Uterus (tissue), 2 donors: ENCODE measurements around the gene TMEM258.

Experiments used
- POLR2A ChIP-seq, 2 donors: fragments of 450-650 bp; IDR thresholded peaks; one replicate each; pipeline ENCODE4 v1.6.1; 2016; ENCODE audit warnings: antibody characterized with exemption in 2 of 2, mild to moderate bottlenecking in 1 of 2, moderate library complexity in 1 of 2
- TF ChIP-seq, protein P1 (sequence below), 4 experiments: fragments of 200-600 bp in 2 of 4; fragments of 450-650 bp in 2 of 4; sonication (generic) in 2 of 4; IDR thresholded peaks; one replicate each; pipeline ENCODE4 v1.5.1; 2016 to 2019; ENCODE audit warnings: antibody characterized with exemption in 4 of 4, mild to moderate bottlenecking in 2 of 4, moderate library complexity in 1 of 4

DNA sequence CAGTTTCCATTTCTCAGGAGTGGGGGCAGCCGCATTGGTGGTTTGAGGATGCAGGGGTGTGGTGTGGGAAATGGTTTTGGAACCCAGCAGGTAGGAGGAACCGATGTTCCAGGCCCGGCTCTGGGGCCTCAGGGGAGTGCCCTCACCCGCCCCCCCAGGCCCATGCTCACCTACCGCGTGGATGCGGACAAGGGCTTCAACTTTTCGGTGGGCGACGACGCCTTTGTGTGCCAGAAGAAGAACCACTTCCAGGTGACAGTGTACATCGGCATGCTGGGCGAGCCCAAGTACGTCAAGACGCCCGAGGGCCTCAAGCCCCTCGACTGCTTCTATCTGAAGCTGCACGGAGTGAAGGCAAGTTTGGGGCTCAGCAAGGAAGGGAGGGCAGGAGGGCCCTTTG lies 18.6 kb downstream of the TMEM258 start:
- no peak for TF ChIP-seq POLR2A (IDR thresholded peaks at IDR 0.05)
- TF ChIP-seq, protein P1, sequence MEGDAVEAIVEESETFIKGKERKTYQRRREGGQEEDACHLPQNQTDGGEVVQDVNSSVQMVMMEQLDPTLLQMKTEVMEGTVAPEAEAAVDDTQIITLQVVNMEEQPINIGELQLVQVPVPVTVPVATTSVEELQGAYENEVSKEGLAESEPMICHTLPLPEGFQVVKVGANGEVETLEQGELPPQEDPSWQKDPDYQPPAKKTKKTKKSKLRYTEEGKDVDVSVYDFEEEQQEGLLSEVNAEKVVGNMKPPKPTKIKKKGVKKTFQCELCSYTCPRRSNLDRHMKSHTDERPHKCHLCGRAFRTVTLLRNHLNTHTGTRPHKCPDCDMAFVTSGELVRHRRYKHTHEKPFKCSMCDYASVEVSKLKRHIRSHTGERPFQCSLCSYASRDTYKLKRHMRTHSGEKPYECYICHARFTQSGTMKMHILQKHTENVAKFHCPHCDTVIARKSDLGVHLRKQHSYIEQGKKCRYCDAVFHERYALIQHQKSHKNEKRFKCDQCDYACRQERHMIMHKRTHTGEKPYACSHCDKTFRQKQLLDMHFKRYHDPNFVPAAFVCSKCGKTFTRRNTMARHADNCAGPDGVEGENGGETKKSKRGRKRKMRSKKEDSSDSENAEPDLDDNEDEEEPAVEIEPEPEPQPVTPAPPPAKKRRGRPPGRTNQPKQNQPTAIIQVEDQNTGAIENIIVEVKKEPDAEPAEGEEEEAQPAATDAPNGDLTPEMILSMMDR (IDR thresholded peaks at IDR 0.05): no peak
